Trophoblast cell (in vitro differentiated cells and primary cell): ENCODE measurements around the gene MYH7B.

Experiments used
- DNase-seq, 2 donors: peaks; one replicate each; pipeline ENCODE4 v3.0.0-alpha.2; 2016
- H2AFZ ChIP-seq: 2 replicates; pipeline ENCODE4 v1.6.1; 2013; ENCODE audit warnings: low read length, moderate library complexity, mild to moderate bottlenecking; ENCODE audit not compliant: insufficient read depth, poor library complexity
- H2AK5ac ChIP-seq: 2 replicates; pipeline ENCODE4 v1.6.1; 2013; ENCODE audit warnings: mild to moderate bottlenecking, low read length
- H2BK120ac ChIP-seq: 2 replicates; pipeline ENCODE4 v1.6.1; 2013; ENCODE audit warnings: low read length, mild to moderate bottlenecking, moderate library complexity; ENCODE audit not compliant: insufficient read depth, poor library complexity
- H2BK12ac ChIP-seq: 2 replicates; pipeline ENCODE4 v1.6.1; 2013; ENCODE audit warnings: mild to moderate bottlenecking, low read length, moderate library complexity
- H2BK5ac ChIP-seq: 2 replicates; pipeline ENCODE4 v1.6.1; 2013; ENCODE audit warnings: low read length, low read depth, moderate library complexity, mild to moderate bottlenecking; ENCODE audit not compliant: poor library complexity
- H3K14ac ChIP-seq: 2 replicates; pipeline ENCODE4 v1.6.1; 2013; ENCODE audit warnings: mild to moderate bottlenecking, low read length
- H3K18ac ChIP-seq: 2 replicates; pipeline ENCODE4 v1.6.1; 2013; ENCODE audit warnings: mild to moderate bottlenecking, low read length
- H3K23ac ChIP-seq: 2 replicates; pipeline ENCODE4 v1.6.1; 2013; ENCODE audit warnings: low read length
- H3K27ac ChIP-seq: 2 replicates; pipeline ENCODE4 v1.5.1; 2013; ENCODE audit warnings: low read depth, mild to moderate bottlenecking, inconsistent platforms, low read length, moderate library complexity
- H3K27me3 ChIP-seq: 2 replicates; pipeline ENCODE4 v1.6.1; 2013; ENCODE audit warnings: inconsistent platforms, mild to moderate bottlenecking, low read length, moderate library complexity; ENCODE audit not compliant: insufficient read depth
- H3K36me3 ChIP-seq, 2 experiments: 1 replicate in 1 of 2; 2 replicates in 1 of 2; pipeline ENCODE4 v1.6.1; 2013; ENCODE audit warnings: low read length in 2 of 2, mild to moderate bottlenecking in 2 of 2, moderate library complexity in 1 of 2; ENCODE audit not compliant: insufficient read depth in 2 of 2, control insufficient read depth in 1 of 2
- H3K4ac ChIP-seq: 2 replicates; pipeline ENCODE4 v1.6.1; 2013; ENCODE audit warnings: low read depth, mild to moderate bottlenecking, low read length, moderate library complexity
- H3K4me1 ChIP-seq, 2 experiments: 1 replicate in 1 of 2; 2 replicates in 1 of 2; pipeline ENCODE4 v1.6.1; 2013; ENCODE audit warnings: low read length in 2 of 2, mild to moderate bottlenecking in 2 of 2, moderate library complexity in 1 of 2; ENCODE audit not compliant: insufficient read depth in 2 of 2, control insufficient read depth in 1 of 2
- H3K4me2 ChIP-seq: 2 replicates; pipeline ENCODE4 v1.6.1; 2013; ENCODE audit warnings: inconsistent platforms, mild to moderate bottlenecking, low read length, moderate library complexity
- H3K4me3 ChIP-seq: 2 replicates; pipeline ENCODE4 v1.5.1; 2013; ENCODE audit warnings: mild to moderate bottlenecking, low read depth, low read length, inconsistent platforms
- H3K79me1 ChIP-seq: one replicate; pipeline ENCODE4 v1.6.1; 2013; ENCODE audit warnings: low read length
- H3K79me2 ChIP-seq: 2 replicates; pipeline ENCODE4 v1.6.1; 2013; ENCODE audit warnings: low read length, mild to moderate bottlenecking; ENCODE audit not compliant: control insufficient read depth, insufficient read depth, poor library complexity
- H3K9ac ChIP-seq: 2 replicates; pipeline ENCODE4 v1.6.1; 2013; ENCODE audit warnings: mild to moderate bottlenecking, low read length
- H3K9me3 ChIP-seq: 2 replicates; pipeline ENCODE4 v1.6.1; 2013; ENCODE audit warnings: low read depth, mild to moderate bottlenecking, control low read depth, inconsistent platforms, low read length; ENCODE audit not compliant: insufficient read depth
- H4K12ac ChIP-seq: 2 replicates; pipeline ENCODE4 v1.6.1; 2013; ENCODE audit warnings: low read depth, mild to moderate bottlenecking, low read length, moderate library complexity
- H4K8ac ChIP-seq: 2 replicates; pipeline ENCODE4 v1.6.1; 2013; ENCODE audit warnings: low read depth, mild to moderate bottlenecking, low read length, moderate library complexity
- H4K91ac ChIP-seq: one replicate; pipeline ENCODE4 v1.6.1; 2013; ENCODE audit warnings: low read depth, mild to moderate bottlenecking, low read length, moderate library complexity
- WGBS: extraction: QIAGEN DNeasy Blood & Tissue Kit; methylation state at CpG from one replicate; pipeline ENCODE4 v1.1.7; 2013; ENCODE audit warnings: missing lambda C conversion rate; ENCODE audit not compliant: insufficient read length, insufficient coverage; ENCODE audit errors: extremely low coverage; 5-methylcytosine and 5-hydroxymethylcytosine counted together

Gene MYH7B

DNA sequence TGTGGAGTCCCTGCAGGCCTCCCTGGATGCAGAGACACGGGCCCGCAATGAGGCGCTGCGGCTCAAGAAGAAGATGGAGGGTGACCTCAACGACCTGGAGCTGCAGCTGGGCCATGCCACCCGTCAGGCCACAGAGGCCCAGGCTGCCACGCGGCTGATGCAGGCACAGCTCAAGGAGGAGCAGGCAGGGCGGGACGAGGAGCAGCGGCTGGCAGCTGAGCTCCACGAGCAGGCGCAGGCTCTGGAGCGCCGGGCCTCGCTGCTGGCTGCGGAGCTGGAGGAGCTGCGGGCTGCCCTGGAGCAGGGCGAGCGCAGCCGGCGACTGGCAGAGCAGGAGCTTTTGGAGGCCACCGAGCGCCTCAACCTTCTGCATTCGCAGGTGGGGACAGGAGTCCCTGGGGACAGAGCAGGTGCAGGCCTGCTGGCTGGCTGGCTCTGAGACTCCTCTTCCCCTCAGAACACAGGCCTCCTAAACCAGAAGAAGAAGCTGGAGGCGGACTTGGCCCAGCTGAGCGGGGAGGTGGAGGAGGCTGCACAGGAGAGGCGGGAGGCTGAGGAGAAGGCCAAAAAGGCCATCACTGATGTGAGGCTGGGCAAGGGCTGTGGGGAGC is 44.7 kb downstream of the MYH7B start:
- no peak overlapping the region for H3K4me3 ChIP-seq
- H3K9ac ChIP-seq: no peak overlapping the region
- DNase-seq: no peak
- no peak overlapping the region for H4K8ac ChIP-seq
- peaks cover 92 to 97% of the 10 kb centered on the region in 2 experiments for H3K36me3 ChIP-seq
- H3K79me2 ChIP-seq: no peaks in the 10 kb centered on the region
- H3K4me1 ChIP-seq: no peaks in the 10 kb centered on the region
- no peak overlapping the region for H2BK5ac ChIP-seq
- H2BK120ac ChIP-seq: no peak overlapping the region
- H3K9me3 ChIP-seq: no peaks in the 10 kb centered on the region
- H4K12ac ChIP-seq: no peak overlapping the region
- H3K4me2 ChIP-seq: no peak overlapping the region
- H3K27me3 ChIP-seq: no peaks in the 10 kb centered on the region
- no peak overlapping the region for H3K14ac ChIP-seq
- H3K79me1 ChIP-seq: no peaks in the 10 kb centered on the region
- H3K4ac ChIP-seq: no peak overlapping the region
- H3K18ac ChIP-seq: no peak overlapping the region
- H2AFZ ChIP-seq: no peak overlapping the region
- H4K91ac ChIP-seq: no peak overlapping the region
- no peak overlapping the region for H3K23ac ChIP-seq
- H2AK5ac ChIP-seq: no peak overlapping the region
- no CpG with 5 or more reads among the region's 28 CpGs for WGBS
- no peak overlapping the region for H3K27ac ChIP-seq
- H2BK12ac ChIP-seq: no peak overlapping the region

DNA sequence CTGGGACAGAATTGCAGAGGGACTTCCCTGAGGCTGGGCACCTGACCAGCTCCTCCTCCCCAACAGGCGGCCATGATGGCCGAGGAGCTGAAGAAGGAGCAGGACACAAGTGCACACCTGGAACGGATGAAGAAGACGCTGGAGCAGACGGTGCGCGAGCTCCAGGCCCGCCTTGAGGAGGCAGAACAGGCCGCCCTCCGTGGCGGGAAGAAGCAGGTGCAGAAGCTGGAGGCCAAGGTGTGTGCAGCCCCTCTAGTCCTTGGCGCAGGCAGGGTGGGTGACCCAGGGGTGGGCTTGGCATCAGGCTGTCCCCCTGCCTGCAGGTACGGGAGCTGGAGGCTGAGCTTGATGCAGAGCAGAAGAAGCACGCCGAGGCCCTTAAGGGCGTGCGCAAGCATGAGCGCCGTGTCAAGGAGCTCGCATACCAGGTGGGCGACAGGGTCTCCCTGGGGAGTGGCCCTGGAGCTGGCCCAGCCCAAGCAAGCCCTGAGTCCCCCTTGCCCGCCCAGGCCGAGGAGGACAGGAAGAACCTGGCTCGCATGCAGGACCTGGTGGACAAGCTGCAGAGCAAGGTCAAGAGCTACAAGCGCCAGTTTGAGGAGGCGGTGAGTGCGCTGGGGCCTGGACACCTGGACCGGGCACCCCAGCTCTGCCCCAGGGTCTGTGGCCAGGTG is 45.4 kb downstream of the MYH7B start:
- no CpG with 5 or more reads among the region's 28 CpGs for WGBS
- Histone ChIP-seq H2AFZ (no peak overlapping the region), H3K27me3 (no peaks in the 10 kb centered on the region), H3K27ac (no peak overlapping the region), H2BK5ac (no peak overlapping the region), H3K79me2 (no peaks in the 10 kb centered on the region), H2BK120ac (no peak overlapping the region), H3K4me1 (no peaks in the 10 kb centered on the region), H4K8ac (no peak overlapping the region), H3K79me1 (no peaks in the 10 kb centered on the region), H2BK12ac (no peak overlapping the region), H4K91ac (no peak overlapping the region), H3K18ac (no peak overlapping the region), H3K4ac (no peak overlapping the region), H3K4me2 (no peak overlapping the region), H2AK5ac (no peak overlapping the region), H3K9me3 (no peaks in the 10 kb centered on the region), H3K9ac (no peak overlapping the region), H3K23ac (no peak overlapping the region), H4K12ac (no peak overlapping the region), H3K14ac (no peak overlapping the region), H3K36me3 (peaks cover 92 to 97% of the 10 kb centered on the region in 2 experiments), H3K4me3 (no peak overlapping the region)
- no peak for DNase-seq

DNA sequence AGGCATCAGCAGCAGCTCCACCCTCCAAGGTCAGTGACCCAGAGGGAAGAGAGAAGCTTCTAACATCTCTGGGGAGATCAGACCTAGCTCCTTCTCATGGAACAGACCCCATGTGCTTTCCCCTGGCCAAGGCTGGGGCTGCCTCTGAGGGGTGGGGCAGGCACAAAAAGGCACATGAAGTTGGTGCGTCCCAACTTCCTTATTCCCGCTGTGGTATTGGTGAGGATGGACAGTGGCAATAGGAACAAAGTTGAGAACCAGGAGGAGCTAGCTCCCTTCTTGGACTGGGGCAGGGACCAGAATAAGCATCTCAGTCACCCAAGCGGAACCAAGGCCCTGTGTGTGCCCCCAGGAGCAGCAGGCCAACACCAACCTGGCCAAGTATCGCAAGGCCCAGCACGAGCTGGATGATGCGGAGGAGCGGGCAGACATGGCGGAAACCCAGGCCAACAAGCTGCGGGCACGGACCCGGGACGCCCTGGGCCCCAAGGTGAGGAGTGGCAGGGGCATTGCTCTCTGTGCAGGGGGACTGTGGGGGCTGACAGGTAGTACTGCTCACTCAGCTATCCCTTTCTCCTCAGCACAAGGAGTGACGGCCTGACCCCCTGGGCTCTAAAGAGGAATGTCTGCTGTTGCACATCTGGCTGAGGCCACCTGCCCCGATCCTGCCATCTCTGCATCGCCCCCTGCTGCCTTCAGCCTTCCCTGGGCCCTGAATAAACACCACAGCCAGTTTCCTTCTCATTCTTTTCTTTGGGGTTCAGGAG is 46.1 kb downstream of the MYH7B start:
- H2BK5ac ChIP-seq: no peak overlapping the region
- no peak overlapping the region for H3K4ac ChIP-seq
- no peak overlapping the region for H3K14ac ChIP-seq
- H2BK12ac ChIP-seq: no peak overlapping the region
- no peaks in the 10 kb centered on the region for H3K9me3 ChIP-seq
- H3K79me1 ChIP-seq: no peaks in the 10 kb centered on the region
- no peak overlapping the region for H3K9ac ChIP-seq
- H3K4me2 ChIP-seq: no peak overlapping the region
- no peaks in the 10 kb centered on the region for H3K79me2 ChIP-seq
- H3K36me3 ChIP-seq: peaks cover 93 to 97% of the 10 kb centered on the region in 2 experiments
- no peak overlapping the region for H2BK120ac ChIP-seq
- no peak overlapping the region for H3K4me3 ChIP-seq
- no peak overlapping the region for H3K27ac ChIP-seq
- no peak overlapping the region for H4K12ac ChIP-seq
- no peak overlapping the region for H3K18ac ChIP-seq
- DNase-seq: no peak
- H4K8ac ChIP-seq: no peak overlapping the region
- no peak overlapping the region for H4K91ac ChIP-seq
- H3K4me1 ChIP-seq: no peaks in the 10 kb centered on the region
- no peak overlapping the region for H2AFZ ChIP-seq
- WGBS: no CpG with 5 or more reads among the region's 15 CpGs
- no peaks in the 10 kb centered on the region for H3K27me3 ChIP-seq
- no peak overlapping the region for H3K23ac ChIP-seq
- H2AK5ac ChIP-seq: no peak overlapping the region

DNA sequence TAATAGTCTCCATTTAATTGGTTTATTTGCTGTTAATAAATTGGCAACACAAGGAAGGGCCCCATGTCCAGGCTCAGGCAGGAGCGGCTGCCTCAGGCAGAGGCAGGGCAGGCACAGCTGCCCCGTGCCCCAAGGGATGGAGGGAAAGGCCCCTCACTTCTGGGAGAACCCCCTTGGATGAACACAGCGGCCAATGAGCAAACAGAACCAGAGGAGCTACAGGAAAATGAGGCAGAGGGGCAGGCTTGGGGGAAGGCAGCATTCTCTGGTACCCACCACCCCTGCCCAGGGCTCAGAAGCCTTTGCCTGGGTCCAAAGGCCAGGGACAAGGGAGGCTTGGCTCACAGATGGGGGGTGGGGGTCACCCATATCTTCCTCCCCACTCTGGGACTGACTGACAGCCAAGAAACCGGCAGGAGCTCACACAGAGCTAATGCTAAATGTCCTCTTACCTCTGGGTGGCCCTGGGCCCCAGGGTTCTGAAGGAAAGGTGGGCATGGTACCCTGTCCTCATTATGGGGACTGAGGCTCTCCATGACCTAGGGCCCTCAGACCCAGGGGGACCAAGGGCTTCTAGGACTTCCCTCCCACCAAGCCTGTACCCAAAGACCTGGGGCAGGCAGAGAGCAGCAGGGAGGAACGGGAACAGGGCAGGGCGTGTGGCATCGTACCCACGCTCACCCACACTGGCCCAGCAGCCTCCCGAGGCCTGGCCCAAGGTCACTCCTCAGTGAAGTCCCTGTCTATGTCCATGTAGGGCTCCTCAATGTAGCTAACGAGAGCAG is 47.0 kb downstream of the MYH7B start:
- Histone ChIP-seq H4K12ac (no peak overlapping the region), H3K4ac (no peak overlapping the region), H4K91ac (no peak overlapping the region), H3K4me3 (no peak overlapping the region), H2BK5ac (no peak overlapping the region), H3K36me3 (peaks cover 92 to 95% of the 10 kb centered on the region in 2 experiments), H3K23ac (no peak overlapping the region), H2AFZ (no peak overlapping the region), H4K8ac (no peak overlapping the region), H3K27ac (no peak overlapping the region), H3K27me3 (no peaks in the 10 kb centered on the region), H3K18ac (no peak overlapping the region), H3K9ac (no peak overlapping the region), H2BK12ac (no peak overlapping the region), H3K4me2 (no peak overlapping the region), H3K4me1 (no peaks in the 10 kb centered on the region), H3K9me3 (no peaks in the 10 kb centered on the region), H3K79me1 (no peaks in the 10 kb centered on the region), H3K14ac (no peak overlapping the region), H3K79me2 (no peaks in the 10 kb centered on the region), H2AK5ac (no peak overlapping the region), H2BK120ac (no peak overlapping the region)
- no CpG with 5 or more reads among the region's 10 CpGs for WGBS
- DNase-seq: no peak
